HG03460 (cell line): ENCODE results near the gene FBP1.
"Not testable (repeated sequence)": the region's sequence is repeated elsewhere in the genome, so short reads cannot be mapped to it uniquely, and the experiment has no call there.

Experiments used
- ATAC-seq: cut with Tn5 transposase; IDR thresholded peaks from one replicate; pipeline ENCODE4 v1.9.1; 2021; ENCODE audit not compliant: unreplicated experiment

FBP1 gene

DNA sequence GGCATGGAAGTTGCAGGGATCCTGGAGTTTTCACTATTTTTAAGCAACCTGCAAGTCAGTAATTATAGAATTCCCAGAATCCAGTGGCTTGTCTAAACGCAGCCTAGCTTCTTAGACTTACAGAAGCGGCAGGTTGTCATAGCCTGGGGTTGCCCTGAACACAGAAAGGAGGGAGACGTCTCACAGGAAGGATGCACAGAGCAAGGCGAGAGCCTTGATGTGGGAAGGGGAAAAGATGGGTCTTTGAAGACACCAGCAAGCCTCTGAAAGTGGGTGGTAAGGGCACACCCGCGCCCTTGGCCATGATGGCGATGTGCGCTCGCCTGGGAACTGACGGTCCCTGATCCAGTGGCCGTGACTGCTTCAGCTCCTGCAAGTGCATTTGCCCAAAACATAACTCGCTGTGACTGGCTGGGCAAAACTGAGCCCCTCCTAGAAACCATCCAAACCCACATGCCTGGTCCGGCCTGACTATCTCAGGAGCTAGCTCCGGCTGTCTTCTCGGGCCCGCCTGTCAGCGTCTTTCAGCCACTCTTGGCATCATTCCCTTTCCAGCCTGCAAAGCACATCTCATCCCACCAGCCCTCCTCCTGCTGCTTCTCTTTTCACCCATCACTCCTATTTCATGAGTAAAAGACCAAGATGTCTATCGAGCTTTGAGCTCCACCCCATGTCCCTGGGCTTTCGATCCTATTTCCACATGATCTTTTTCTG, 17.1 kb downstream of the FBP1 start:
- no peak for ATAC-seq

DNA sequence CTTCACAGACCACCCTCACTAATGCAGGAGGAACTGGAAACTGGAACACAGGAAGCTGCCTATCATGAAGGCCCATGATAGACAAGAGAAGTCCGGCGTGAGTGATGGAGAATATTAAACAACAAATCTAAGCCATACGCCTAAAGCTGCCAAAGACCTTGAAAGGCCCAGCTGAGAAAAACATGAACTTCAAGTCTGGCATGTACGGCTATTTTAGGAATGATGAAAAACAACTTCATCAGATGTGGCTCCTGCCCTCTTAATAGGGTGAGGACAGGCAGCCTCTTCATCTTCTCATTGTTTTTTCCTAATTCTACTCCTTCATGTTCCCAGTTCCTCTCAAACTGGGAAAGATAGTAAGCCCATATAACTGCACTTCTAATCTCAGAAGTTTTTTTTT, 20.3 kb downstream of the FBP1 start:
- ATAC-seq = no peak

DNA sequence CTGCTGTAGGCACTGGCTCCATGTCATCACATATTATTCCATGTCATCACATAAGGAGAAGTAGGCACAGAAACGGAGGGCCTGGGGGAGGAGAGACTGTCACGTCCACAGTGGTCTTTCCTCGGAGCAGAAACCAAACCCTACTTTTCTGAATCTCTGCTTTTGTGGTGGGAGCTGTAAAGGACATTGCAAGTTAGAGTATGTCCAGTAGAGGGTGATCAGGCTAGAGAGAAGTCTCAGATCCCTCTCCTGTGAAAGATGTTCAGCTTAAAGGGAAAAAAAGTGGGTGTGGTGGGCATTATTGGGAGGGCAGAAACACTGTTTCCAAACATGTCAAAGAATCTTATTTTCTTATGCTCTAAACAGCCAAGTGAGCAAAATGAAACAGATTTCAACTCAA, 26.3 kb downstream of the FBP1 start:
- no peak for ATAC-seq

DNA sequence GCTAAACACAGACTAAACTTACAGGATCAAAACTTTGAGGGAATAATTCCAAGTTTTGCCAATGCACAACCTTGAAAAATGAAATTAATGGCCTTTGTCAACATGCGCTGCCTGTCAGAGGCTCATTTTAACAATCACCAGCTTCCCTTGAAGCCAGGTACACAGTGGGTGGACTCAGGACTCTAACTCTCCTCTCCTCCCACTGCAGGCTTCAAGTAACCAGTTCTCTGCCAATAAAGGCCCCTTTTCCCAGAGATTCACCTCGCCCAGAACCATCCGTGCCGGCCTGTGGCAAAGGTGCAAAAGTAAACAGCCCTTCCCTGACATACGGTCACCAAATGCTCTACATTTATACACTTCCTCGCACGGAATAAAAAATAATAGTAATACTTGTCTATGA, 27.2 kb downstream of the FBP1 start:
- ATAC-seq = no peak

DNA sequence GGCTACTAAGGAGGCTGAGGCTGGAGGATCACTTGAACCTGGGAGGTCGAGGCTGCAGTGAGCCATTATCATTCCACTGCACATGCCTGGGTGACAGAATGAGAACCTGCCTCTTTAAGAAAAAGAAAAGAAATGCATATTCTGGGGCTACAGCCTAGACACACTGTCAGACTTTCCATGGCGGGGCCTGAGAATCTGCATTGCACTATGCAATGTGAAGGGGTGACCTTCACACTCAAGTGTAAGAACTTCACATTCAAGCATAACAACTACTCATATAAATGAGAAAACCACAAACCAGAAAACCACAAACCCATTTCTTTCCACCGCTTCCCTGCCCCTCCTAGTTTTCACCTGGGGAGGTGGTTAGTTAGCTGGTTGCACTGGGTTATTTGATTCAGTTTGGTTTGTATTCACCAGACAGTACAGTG, 27.7 kb downstream of the FBP1 start:
- ATAC-seq = no peak

DNA sequence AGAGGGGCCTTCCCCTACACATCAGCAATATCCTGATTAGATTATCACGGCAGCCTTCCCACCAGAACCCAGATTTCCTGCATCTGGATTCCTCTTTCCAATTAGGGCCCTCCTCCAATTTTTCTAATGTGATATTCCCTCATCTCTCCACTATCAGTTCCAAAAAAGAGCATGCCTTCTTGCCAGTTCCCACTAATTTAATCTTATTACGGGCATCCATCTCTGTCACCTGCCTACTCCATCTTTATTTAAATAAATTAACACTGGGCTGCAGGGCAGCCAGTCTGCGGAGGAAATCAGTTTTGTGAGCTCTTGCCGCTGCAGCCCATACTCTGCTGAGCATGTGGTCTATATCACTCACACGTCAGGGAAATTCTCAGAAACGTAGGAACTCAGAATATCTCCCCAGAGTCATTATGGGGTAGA, 29.1 kb downstream of the FBP1 start:
- no peak for ATAC-seq

DNA sequence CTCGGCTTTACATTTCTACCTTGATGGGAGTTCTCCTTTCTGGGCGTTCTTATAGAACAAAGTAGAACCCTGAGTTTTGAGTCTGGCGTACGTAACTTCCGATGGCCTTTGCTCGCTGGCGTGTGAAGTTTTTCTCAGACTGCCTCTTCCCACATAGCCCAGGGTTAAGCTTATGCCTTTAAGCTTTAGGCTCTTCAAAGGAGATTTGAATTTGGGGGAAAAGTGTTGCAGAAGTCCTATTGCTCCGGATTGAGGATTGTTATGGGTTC, 32.0 kb downstream of the FBP1 start:
- ATAC-seq = no peak

DNA sequence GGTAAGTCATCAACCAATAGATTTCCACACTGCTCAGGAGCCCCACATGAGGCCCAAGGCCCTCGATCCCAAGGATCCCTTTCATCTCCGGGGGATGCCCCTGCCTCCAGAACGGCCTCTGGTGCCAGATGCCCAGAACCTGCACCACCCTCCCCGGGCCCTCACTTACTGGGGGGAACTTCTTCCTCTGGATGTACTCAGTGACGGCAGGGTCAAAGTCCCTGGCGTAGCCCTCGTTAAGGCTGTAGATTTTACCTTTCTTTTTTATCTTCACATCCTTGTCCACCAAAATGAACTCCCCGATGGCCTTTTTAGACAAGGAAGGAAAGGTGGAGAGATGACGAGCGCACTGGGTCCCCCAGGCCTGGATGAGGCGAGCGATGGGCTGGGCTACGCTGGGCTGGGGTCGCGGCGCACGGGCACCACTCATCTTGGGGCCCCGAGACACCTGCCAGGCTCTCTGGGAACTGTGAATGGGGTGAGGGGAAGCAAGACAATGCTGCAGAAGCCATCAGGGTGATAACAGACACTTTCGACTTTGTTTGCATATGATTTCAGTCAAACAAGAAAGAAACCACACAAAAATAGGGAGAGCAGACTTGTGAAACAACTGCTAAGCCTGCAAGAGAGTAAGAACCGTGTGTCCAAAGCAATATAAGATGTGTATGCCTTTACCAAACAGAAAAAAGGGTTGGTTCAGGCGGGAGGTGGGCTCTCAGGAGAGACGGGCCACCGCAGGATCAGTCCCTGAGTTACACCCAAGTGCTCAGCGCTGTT, 32.5 kb downstream of the FBP1 start:
- ATAC-seq = no peak

DNA sequence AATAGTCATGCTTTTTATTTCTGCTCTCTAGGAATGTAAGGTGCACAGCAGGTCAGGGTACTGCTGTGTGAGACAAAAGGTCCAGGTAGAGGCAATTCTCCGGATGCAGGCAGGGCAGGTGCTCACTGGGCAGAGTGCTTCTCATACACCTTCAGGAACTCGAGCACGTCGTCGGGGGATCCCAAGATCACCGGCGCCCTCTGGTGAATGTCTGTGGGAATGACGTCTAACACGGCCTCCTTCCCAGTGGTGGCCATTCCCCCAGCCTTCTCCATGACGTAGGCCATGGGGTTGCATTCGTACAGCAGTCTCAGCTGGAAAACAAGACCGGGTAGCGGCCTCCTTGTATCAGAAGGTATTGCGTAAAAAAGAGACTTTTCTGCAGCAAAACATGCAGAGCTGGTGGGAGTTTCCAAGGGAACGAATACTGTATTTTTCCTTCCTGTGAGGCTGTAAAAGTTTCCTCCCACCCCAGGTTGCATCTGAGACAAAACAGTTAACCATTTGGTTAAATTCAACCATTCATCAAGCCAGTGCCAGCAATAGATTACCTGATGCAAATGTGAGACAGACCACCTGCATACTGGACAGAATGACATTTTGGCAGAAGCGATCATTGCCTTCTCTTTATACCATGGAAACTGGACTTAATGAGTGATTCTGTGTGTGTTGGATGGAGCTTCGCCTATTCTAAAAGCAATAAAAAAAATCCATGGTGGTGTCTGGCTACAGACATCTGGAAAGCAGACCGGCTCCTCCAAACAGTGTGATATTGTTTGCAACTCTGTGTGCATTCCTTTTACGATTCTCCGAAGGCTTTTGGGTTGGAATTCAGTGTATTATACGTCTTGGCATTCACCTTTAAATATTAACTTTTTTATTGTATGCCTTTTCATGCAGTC, 35.8 kb downstream of the FBP1 start:
- peak; percentile 54 for ATAC-seq

DNA sequence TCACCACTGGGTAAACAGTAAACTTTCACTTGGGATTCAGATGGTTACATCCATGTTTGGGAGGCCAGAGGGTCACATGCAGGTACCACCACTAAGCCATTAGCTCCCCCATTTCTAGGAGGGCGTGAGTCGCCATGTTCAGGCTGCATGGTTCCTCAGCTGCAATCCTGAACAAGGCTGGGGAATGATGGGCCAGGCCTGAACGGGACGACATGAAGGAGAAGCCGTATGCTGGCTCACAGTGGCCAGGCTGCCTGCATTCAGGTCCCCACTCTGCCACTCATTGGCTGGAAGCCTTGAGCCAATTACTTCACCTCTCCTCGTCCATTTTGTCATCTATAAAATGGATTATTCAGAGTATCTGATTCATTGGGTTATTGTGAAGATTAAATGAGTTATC, 36.7 kb downstream of the FBP1 start:
- ATAC-seq = no peak

DNA sequence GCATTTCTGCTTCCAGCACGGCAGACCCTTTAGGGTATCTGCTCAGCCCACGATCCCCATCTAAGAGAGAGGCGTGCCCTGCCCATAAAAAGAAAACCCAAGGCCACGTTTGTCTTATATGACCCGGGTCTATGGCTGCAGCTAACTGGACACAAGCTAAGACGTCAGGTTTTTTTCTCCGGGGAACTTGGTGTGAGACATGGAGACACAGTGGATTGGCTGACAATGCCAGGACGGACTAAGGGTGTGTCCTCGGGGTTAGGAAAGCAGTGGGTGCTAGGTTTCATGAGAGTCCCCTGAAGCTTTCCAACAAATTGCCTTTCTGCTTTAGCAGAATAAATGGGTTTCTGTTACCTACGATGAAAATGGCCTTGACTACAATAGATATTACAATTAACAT, 38.6 kb downstream of the FBP1 start:
- ATAC-seq = no peak

DNA sequence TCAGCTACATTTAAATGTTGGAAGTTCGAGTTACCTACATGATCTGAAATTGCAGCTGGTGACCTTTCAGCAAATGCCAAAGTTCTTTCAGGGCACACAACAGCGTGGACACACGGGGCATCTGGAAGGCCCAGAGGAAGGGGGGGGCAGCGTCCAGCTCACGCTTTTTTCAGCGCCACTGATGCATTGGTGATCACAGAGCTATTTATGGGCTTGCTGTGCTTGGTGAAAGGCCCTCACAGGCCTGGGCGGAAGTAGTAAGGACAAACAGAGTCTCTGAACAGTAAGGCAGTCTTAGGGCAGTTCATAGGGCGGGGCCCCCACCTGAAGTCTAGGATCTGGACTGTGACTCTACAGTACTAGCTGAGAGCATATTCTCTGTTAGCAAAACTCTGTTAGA, 39.1 kb downstream of the FBP1 start:
- no peak for ATAC-seq

DNA sequence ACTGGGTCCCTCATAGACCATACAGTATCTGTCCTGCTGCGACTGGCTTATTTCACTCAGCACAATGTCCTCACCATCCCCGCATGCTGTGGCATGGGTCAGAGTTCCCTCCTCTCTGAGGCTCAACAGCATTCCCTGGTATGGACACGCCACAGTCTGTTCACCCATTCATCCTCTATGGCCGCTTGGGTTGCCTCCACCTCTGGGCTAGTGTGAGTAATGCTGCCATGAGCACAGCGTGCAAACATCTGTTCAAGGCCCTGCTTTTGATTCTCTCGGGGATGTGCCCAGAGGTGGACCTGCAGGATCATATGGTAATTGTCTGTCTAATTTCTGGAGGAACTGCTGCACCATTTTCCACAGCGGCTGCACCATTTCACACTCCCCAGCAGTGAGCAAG, 40.2 kb downstream of the FBP1 start:
- no peak for ATAC-seq

DNA sequence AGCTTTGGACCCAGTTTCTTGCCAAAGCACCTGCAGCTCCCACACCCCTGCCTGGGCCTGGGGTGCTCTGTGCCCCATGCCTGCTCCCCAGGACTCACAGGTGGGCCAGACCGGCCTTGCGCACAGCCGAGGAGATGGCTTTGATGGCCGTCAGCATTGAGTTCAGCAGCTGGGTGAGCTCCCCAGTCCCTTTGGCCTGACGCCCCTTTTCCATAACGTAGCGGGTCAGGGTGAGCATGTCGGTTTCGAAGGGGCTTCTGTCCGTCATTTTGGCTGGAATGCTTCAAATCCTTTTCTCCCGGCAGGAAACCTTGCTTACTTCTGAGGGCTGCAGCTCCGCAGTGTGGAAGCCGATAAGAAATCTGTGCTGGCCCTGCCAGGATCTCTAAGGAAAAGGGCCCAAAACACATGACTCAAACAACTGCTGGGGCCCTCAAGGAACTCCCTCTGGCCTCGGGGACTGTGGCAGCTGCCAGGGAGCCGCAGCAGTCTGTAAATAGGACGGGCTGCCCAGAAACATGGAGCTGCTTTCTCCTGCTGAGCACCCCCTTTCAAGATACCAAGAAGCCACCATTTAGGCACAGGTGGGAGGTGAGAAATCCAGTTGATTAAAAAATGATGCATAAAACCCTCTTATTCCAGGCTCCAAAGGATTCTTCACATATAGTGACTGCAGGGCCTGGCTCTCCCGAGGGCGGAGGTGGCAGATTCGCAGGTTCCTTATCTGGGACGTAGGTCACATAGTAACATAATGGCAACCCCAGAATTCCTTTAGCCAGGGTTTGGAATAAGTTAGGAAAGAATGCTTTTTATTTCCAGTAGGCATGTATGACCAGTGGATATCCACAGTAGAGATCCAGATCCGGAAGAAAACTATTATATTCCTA, 45.6 kb downstream of the FBP1 start, which contains the start of gene FBP2:
FBP2 (minus strand) TSS at position 366 of the 887 bp plus-strand sequence; CDS start at position 268, 98 bp downstream.
- ATAC-seq = no peak

DNA sequence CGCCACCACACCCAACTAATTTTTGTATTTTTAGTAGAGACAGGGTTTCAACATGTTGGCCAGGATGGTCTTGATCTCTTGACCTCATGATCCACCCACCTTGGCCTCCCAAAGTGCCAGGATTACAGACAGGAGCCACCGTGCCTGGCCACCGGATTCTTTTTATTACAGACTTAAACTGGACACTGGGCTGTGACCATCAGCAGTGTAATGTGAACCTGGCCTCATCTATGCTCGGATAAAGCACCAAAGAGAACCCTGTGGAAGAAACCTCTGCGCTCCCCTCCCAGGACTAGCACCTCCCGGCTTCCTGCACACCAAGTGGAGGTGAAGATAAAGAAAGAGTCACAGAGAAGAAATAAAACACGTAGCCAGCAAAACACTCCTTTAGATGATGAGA, 46.6 kb downstream of the FBP1 start:
- not testable (repeated sequence) for ATAC-seq

DNA sequence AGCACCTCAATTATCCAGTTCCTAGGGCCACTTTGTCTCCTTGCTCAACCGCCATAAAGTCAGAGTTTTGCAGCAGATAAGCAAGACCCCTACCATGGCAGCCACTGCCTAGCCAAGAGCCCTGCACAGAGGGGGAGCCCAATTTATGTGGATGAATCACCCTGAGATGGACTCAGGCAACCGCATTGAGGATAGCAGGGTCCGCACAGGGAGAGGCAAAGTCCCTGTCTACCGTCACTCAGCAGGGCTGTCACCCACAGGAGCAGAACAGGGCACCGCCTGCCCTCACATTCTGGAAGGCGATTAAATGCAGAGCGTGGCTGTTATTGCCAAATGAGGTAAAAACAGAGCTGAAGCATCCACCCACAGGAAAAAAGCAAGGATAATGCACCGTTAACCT, 47.4 kb downstream of the FBP1 start:
- no peak for ATAC-seq

DNA sequence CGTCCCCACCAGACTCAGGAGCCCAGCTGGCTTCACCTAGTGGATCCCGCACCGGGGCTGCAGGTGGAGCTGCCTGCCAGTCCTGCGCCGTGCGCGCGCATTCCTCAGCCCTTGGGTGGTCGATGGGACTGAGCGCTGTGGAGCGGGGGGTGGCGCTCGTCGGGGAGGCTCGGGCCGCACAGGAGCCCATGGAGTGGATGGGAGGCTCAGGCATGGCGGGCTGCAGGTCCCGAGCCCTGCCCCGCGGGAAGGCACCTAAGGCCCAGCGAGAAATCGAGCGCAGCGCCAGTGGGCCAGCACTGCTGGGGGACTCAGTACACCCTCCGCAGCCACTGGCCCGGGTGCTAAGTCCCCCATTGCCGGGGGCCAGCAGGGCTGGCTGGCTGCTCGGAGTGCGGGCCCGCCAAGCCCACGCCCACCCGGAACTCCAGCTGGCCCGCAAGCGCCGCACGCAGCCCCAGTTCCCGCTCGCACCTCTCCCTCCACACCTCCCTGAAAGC, 48.2 kb downstream of the FBP1 start:
- ATAC-seq = not testable (repeated sequence)

DNA sequence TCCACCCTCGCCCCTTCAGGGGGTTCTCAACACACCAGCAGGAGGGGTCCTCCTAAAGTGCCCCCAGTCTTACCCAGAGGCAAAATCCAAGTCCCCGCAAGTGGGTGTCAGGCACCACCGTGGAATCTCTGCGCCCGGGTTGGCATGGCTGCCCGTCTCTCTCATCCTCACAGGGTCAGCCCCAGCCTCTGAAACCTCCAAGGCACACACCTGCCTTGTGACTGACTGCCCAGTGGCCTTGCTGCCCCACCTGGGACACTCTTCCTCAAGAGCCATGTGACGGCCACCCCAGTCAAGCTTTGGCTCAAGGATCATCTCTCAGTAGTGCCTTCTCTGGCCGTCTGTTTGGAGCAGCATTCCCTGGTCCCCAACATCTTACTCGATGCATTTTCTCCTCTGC, 50.6 kb downstream of the FBP1 start:
- ATAC-seq = no peak

DNA sequence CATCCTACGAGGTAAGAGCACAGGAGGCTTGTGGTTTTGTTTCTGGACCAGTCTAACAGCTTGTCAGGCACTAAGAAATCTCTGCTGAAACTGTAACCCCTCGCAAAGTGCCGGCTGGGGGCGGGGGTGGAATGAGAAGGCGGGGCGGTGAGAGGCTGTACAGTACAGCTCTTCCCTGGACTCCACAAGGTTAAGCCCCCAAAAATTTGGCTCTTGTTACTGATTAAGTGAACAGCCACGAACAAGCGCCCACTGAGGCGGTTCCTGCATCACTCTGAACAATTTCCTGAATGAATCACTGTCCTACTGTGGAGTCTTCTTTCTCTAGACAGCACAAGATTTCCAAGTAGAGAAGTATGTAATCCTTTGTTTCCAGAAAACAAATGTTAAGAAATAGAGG, 52.5 kb downstream of the FBP1 start:
- no peak for ATAC-seq

DNA sequence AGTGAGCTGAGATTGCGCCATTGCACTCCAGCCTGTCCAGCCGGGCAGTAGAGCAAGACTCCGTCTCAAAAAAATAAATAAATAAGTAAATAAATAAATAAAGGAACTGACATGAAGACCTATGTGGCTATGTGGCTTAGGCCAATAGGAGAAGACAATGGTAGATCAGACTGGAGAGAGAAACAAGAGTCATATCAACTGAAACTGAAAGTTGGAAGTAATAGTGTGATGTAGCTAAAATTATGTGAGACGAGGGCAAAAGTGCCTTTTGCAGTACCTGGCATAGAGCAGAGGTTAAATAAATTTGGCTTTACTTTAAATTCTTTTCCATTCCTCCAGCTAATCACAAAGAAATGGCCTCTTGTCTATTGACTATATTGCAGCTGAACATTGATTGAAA, 53.0 kb downstream of the FBP1 start:
- ATAC-seq = no peak

DNA sequence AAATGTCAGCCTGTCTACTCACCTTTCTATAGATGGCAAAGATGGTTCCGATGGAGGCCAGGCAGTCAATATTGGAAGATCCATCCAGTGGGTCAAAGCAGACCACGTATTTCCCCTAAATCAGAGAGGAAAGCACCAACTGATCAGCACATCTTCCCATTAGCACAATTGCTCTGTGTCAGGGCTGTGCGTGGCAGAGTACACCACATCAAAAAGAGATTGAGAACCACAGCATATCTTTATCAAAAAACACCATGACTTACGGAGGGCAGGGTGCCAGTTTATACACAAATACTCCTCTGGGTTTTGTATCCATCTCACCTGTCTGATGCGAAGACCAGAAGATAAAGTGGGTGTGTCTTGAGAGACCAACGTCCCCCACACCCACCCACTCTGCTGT, 54.8 kb downstream of the FBP1 start:
- no peak for ATAC-seq
